Forelimb muscle (tissue), 1 donor: Measurements from ENCODE around the gene RING1. TPM values are rescaled to one million over a fixed set of nuclear protein-coding genes. Genes with fewer than 3 reads are reported as not detected.

Experiments used
- DNase-seq: peaks from one replicate; pipeline ENCODE4 v3.0.0-alpha.2; 2013; ENCODE audit warnings: low read depth
- polyA plus RNA-seq: library from polyadenylated mRNA; unstranded; fragments of 120-200 nt; gene quantifications from one replicate; pipeline ENCODE4 v1.2.1, GENCODE V29; 2013; ENCODE audit not compliant: insufficient read length

Gene RING1
- polyA plus RNA-seq, 1 donor = 29.4 TPM

DNA sequence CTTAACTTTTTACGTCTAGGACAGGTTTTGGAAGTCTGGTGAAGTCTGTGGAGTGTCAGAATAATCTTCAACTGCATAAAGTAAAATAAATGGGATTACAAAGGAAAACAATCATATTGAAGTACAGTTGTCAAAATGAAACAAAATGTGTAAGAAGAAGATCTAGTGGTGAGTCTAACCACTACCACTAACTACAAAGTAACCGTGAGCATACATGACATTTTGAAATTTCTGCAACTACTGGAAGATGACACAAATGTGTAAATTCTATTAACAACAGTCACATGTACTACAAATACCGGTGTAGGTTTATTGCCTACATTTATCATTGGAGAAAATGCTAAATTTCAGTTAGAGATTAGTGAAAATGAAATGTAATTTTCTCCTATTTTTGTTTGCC lies 33.7 kb downstream of the RING1 start:
- no peak for DNase-seq

DNA sequence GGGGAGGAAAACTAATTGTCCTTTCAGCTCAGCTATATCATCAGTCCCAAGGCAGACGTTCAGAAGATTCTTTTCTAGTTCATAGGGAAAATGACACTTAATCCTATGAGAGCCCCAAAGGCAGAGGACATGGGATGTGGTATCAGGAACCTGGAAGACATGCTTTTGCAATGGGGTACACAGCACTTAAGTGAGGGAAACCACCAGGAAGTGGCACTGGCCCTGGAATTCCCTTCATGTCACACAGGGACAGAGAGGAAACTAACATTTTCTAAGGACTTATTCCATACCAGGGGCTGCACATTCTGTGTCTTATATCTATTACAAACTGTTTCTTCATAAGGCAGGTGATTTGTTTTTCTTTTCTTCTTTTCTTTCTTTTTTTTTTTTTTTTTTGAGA lies 35.2 kb downstream of the RING1 start:
- no peak for DNase-seq

DNA sequence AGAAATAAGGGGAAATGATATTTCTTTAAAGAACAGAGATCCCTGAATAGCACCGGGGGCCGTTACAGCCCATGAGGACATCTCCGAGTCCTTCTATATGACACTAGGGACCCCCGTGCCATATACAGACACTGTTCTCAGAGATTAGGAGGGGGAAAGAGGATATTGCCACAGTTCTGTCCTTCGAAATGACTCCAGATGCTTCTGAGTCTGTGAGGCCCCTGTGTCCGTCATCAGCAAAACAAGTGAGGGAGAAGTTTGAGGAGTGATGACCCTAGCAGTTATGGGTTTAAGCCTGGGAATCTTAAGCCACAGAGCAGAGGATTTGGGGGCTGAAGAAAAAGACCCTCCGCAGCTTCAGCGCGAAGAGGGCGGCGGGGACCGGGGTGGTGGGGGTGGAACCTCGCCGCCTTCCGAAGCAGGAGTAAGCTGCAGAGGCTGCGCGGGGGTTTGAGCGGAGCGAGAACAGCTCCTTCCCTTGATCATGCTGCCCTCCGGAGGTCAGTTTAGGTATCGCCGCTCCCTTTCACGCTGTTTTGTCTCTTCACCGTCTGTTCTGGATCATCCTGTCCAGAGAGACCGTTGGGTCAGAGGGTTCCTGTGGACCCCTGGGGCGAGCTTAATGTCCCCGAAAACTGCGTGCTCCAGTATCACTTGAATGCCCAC lies 39.8 kb downstream of the RING1 start:
- peak; percentile 79 for DNase-seq

DNA sequence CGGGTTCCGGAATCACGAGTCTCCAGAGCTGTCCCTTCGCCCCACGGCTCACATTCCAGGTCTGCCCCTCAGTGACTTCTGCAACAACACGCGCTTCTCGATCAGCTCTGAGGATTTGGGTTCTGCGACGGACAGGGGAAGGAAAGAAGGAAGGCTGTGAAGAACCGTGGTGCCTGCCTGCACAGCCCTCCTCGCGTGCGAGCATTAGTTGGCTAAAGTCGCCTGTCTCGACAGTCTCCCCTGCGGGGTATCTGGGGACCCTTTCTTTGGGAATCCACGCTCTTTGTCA lies 40.3 kb downstream of the RING1 start:
- no peak for DNase-seq

DNA sequence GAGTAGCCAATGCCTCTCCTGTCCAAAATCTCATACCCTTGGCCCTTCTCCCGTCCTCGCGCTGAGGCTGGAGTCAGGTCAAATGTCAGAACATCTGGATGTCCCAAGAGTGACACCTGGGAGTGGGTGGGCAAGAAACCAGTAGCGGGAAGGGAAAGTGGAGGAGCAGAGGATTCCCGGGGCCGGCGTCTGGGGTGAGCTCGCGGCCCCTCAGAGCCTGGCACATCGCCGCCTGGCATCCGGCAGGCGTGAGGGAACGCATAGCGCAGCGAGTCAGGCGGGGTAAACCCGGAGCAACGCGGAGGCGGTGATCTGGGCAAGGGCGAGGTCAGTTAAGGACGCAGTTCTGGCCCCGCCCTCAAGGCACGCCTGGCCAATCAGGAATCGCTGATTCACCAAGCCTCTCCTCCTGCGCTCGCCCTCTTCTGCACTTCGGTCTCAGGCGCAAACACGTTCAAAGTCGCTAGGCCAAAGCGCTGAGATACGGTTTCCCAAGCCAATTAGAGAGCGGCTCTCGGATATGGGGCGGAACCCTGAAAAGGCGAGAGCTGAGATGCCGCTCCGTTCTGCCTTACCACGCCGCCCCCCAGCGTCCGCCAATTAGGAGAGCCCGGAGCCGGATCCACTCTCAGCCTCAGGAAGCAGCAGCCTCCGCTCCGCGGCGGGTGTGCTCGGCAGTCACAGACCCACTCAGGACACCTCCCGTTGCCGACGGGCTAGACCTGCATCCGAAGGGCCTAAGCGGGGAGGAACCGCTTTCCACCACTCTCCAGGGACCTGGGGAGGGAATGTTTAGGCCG lies 40.8 kb downstream of the RING1 start:
- DNase-seq = peak; percentile 98

DNA sequence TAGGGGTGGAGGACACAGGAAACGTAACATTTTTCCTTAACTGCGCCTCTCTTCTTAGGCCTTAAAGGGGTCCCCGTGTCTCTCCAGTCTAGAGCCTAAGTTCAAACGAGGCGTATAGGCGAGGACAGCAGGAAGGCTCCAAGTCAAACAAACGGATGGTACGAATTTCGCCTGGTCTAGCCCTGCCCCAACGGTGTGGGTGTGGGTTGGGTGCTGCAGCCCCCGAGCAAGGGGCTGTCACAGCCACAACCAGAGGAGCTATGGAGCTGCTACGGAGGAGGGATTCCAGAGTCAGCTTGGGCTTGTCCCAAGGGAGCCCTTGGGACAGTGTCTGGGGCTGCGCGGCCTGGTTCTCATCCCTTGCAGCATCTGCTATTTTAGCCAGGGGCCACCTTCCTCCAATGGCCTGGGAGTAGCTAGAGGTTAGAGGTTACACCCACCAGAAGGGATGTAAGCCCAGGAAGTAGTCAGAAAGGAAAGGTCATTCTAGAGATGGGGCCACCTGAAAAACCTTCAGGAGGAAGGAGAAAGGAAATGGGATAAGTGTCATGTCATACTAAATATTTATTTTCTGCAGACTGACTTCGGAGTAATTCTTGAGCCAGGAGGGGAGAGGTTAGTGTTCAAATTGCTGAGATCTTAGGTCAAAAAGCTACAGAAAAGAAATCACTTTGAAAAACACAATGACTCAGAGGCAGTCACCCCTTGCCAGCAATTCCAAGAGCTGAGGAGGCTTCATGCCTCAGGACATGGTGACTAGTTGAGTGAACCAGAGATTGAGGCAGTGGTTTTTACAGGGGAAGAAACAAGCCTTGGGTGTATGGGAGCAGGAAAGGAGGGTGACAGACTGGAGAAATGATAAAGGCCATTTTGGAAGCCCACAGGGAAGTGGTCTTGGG lies 41.7 kb downstream of the RING1 start:
- DNase-seq = no peak

DNA sequence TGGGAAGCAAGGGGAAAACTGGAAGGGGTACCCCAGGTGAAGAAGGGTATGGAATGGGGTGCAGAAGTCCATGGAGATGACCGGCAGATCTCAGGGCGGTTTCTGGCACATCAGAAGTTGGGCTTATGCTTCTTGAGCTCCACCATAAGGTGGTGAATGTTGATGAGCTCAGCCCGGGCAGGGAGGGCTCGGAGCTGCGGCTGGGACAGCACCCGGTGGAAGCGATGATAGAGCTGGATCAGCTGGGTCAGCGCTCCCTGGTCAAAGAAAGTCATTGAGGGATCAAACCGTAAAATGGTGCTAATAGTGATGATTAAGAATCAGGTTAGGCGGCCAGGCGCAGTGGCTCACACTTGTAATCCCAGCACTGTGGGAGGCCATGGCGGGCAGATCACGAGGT lies 42.4 kb downstream of the RING1 start:
- DNase-seq = no peak

DNA sequence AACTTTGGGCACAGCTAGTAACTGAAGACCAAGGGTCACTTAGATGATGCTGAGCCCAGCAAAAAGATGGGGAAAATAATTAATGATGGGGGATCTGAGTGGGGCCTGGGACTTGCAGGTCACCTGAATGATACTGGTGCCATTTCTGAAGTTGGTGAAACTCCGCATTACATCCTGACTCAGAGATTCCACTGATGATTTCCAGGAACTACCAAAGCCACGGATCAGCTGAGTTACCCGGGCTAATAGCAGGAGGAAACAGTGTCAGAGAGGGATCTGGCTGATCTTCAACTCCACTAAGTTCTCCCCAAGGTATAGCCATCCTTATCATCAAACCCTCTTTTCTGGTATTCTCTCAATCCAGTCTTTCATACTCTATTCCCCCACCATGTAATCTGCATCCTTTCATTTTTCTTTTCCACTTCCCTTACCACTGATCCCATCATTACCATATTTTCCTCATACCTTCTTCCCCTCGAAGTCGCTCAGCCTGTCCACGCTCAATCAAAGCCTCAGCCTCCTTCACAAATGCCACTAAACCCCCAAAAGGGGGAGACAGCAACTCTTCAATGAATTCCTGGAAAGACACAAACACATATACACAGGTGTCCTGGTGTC lies 43.2 kb downstream of the RING1 start:
- no peak for DNase-seq

DNA sequence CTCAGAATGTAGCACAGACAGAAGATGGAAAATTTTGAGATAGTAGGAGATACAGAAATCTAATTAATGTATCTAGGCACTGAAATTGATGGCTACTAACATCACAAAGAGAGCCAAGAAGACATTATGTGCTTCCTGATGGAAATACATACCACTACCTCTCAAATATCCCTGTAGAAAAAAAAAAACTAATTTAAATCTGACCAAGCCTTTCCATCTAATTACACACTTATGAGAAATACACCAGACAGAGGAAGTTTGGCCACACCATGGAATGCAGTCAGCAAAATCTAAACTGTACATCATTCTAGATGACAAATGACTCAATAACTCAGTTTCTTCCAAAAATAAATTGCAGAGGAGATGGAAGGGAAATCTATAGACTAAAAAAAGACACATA lies 44.5 kb downstream of the RING1 start:
- DNase-seq = no peak

DNA sequence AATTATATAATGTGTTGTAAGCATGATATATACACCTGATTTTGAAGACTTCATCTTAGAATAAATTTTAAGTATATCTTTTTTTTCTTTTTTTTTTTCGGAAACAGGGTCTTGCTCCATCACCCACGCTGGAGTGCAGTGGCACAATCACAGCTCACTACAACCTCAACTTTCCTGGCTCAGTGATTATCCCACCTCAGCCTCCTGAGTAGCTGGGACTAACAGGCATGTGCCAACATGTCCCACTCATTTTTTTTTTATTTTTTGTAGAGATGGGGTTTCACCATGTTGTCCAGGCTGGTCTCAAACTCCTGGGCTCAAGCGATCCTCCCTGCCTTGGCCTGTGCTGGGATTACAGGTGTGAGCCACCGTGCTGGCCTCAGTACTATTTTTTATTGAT lies 46.3 kb downstream of the RING1 start:
- no peak for DNase-seq

DNA sequence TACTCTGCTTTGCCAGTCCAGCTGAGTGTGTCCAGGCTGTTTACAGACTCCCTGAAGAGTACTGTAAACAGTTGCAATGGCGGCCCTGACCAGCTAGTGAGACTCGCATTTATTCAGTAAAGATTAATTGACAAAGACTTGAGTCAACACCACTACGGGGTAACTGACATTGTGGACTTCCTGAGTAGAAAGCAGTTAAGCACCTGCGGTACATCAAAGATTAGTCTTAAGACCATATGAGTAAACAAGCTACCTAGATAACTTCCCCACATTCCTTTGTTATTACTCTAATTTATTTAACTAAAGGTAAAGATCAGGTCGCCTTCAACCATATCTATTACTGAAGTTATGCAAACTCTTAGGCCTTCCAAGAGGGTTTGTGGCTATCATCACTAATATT lies 50.7 kb downstream of the RING1 start:
- DNase-seq = no peak

Other genes with a start within 250 kb of the RING1 start
- 150 TPM for gene BRD2, start 239.9 kb upstream of the RING1 start, polyA plus RNA-seq
- gene HLA-DOA, start 198.9 kb upstream of the RING1 start, polyA plus RNA-seq = 0.56 TPM
- 15.1 TPM for gene HLA-DPA1, start 134.9 kb upstream of the RING1 start, polyA plus RNA-seq
- gene HLA-DPB1, start 132.5 kb upstream of the RING1 start, polyA plus RNA-seq = 9.5 TPM
- gene COL11A2, start 16.0 kb upstream of the RING1 start, polyA plus RNA-seq = 41.7 TPM
- 40.7 TPM for gene RXRB, start 7.8 kb upstream of the RING1 start, polyA plus RNA-seq
- gene SLC39A7, start 7.6 kb upstream of the RING1 start, polyA plus RNA-seq = 75.0 TPM
- gene HSD17B8, start 3.8 kb upstream of the RING1 start, polyA plus RNA-seq = 11.6 TPM
- gene VPS52, start 63.4 kb downstream of the RING1 start, polyA plus RNA-seq = 45.3 TPM
- 4,951 TPM for gene RPS18, start 63.6 kb downstream of the RING1 start, polyA plus RNA-seq
- 1.6 TPM for gene B3GALT4, start 68.6 kb downstream of the RING1 start, polyA plus RNA-seq
- gene WDR46, start 80.7 kb downstream of the RING1 start, polyA plus RNA-seq = 52.7 TPM
- 43.7 TPM for gene PFDN6, start 81.1 kb downstream of the RING1 start, polyA plus RNA-seq
- 54.4 TPM for gene RGL2, start 90.4 kb downstream of the RING1 start, polyA plus RNA-seq
- 20.3 TPM for gene TAPBP, start 105.6 kb downstream of the RING1 start, polyA plus RNA-seq
- gene ZBTB22, start 109.2 kb downstream of the RING1 start, polyA plus RNA-seq = 13.4 TPM
- gene DAXX, start 114.5 kb downstream of the RING1 start, polyA plus RNA-seq = 29.5 TPM
- 18.0 TPM for gene KIFC1, start 183.3 kb downstream of the RING1 start, polyA plus RNA-seq
- gene PHF1, start 202.5 kb downstream of the RING1 start, polyA plus RNA-seq = 48.4 TPM
- 123 TPM for gene CUTA, start 209.6 kb downstream of the RING1 start, polyA plus RNA-seq
- 28.1 TPM for gene SYNGAP1, start 211.6 kb downstream of the RING1 start, polyA plus RNA-seq
- 5.8 TPM for gene ZBTB9, start 246.1 kb downstream of the RING1 start, polyA plus RNA-seq